ENCODE results near the gene NUP98.

NUP98 gene

DNA sequence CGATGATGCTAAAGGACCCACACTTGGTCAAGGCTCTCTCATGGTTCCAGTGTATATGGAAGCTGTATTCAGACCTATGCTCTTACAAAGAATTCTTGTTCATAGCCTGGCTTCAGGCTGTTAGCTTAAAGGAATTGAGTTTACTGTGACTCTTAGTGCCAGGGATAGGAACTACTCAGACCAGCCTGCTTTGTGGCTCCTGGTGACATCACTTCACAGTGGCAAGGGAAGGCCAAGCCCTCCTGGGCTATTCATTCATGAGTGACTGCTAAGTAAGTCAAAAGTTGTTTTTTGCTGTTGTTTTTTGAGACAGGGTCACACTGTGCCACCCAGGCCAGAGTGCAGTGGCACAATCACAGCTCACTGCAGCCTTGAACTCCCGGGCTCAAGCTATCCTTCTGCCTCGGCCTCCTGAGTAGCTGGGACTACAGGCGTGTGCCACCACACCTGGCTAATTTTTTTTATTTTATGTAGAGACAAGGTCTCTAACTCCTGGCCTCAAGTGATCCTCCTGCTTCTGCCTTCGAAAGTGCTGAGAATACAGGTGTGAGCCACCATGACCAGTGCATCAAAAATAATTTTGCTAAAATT, 165.2 kb downstream of the NUP98 start:
- Histone ChIP-seq H3K27ac (ENCODE audit: poor library complexity, severe bottlenecking) (no peak overlapping the region), H3K4me3 (ENCODE audit: severe bottlenecking) (no peak overlapping the region), H3K27me3 (ENCODE audit: insufficient read depth, poor library complexity, severe bottlenecking) (no peaks in the 10 kb centered on the region), H3K9me3 (ENCODE audit: severe bottlenecking) (no peaks in the 10 kb centered on the region), H3K4me1 (ENCODE audit: insufficient read depth, poor library complexity, severe bottlenecking) (no peaks in the 10 kb centered on the region), H3K36me3 (ENCODE audit: low read depth) (no peaks in the 10 kb centered on the region)
- TF ChIP-seq, protein P1, sequence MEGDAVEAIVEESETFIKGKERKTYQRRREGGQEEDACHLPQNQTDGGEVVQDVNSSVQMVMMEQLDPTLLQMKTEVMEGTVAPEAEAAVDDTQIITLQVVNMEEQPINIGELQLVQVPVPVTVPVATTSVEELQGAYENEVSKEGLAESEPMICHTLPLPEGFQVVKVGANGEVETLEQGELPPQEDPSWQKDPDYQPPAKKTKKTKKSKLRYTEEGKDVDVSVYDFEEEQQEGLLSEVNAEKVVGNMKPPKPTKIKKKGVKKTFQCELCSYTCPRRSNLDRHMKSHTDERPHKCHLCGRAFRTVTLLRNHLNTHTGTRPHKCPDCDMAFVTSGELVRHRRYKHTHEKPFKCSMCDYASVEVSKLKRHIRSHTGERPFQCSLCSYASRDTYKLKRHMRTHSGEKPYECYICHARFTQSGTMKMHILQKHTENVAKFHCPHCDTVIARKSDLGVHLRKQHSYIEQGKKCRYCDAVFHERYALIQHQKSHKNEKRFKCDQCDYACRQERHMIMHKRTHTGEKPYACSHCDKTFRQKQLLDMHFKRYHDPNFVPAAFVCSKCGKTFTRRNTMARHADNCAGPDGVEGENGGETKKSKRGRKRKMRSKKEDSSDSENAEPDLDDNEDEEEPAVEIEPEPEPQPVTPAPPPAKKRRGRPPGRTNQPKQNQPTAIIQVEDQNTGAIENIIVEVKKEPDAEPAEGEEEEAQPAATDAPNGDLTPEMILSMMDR (IDR thresholded peaks at IDR 0.05; ENCODE audit: poor library complexity, severe bottlenecking), result no peak
- ATAC-seq (ENCODE audit: low read depth) (no peak), DNase-seq (ENCODE audit: low spot score) (no peak)

DNA sequence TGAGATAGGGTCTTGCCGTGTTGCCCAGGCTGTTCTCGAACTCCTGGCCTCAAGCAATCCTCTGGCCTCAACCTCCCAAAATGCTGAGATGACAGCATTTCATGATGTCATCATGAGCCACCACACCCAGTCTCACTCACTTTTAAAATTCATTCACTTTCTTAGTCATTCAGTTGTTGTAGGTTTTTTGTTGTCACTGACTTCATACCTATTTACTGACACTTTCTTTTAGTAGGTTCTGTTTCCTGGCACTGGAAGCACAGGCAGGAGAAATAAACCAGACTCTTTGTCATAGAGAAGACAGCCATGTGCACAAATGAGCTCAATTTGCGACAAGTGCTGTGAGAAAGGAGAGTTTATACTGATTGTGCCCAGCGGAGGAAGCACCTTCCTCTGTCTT, 166.0 kb downstream of the NUP98 start:
- Histone ChIP-seq H3K27ac (ENCODE audit: poor library complexity, severe bottlenecking) (no peak overlapping the region), H3K4me1 (ENCODE audit: insufficient read depth, poor library complexity, severe bottlenecking) (no peaks in the 10 kb centered on the region), H3K9me3 (ENCODE audit: severe bottlenecking) (no peaks in the 10 kb centered on the region), H3K27me3 (ENCODE audit: insufficient read depth, poor library complexity, severe bottlenecking) (no peaks in the 10 kb centered on the region), H3K36me3 (ENCODE audit: low read depth) (no peaks in the 10 kb centered on the region), H3K4me3 (ENCODE audit: severe bottlenecking) (no peak overlapping the region)
- ATAC-seq (ENCODE audit: low read depth) (no peak), DNase-seq (ENCODE audit: low spot score) (no peak)
- TF ChIP-seq, protein P1 (IDR thresholded peaks at IDR 0.05; ENCODE audit: poor library complexity, severe bottlenecking), result no peak

DNA sequence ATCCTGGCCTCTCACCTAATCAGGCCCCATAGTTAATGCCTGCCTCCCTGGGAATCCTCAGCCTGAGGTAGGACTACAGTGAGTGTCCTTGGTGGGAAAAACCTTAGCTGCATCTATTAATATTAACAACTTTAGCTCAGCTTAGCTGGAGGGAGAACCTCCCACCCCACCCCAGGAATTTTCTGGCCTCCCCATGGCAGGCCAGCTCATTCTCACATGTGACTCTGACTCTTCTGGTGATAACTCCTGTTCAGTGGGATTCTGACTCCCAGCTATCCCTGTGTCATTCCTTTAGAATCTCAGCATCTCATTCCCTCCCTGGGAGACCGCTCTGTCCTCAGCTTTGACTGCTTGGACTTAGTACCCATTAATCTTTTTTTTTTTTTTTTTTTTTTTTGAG, 170.1 kb downstream of the NUP98 start:
- H3K27me3 ChIP-seq (ENCODE audit: insufficient read depth, poor library complexity, severe bottlenecking), result no peaks in the 10 kb centered on the region
- H3K36me3 ChIP-seq (ENCODE audit: low read depth), result no peaks in the 10 kb centered on the region
- ATAC-seq (ENCODE audit: low read depth) (no peak), DNase-seq (ENCODE audit: low spot score) (no peak)
- H3K4me1 ChIP-seq (ENCODE audit: insufficient read depth, poor library complexity, severe bottlenecking), result no peaks in the 10 kb centered on the region
- H3K9me3 ChIP-seq (ENCODE audit: severe bottlenecking), result no peaks in the 10 kb centered on the region
- H3K27ac ChIP-seq (ENCODE audit: poor library complexity, severe bottlenecking), result no peak overlapping the region
- TF ChIP-seq, protein P1 (IDR thresholded peaks at IDR 0.05; ENCODE audit: poor library complexity, severe bottlenecking), result no peak
- H3K4me3 ChIP-seq (ENCODE audit: severe bottlenecking), result no peak overlapping the region

DNA sequence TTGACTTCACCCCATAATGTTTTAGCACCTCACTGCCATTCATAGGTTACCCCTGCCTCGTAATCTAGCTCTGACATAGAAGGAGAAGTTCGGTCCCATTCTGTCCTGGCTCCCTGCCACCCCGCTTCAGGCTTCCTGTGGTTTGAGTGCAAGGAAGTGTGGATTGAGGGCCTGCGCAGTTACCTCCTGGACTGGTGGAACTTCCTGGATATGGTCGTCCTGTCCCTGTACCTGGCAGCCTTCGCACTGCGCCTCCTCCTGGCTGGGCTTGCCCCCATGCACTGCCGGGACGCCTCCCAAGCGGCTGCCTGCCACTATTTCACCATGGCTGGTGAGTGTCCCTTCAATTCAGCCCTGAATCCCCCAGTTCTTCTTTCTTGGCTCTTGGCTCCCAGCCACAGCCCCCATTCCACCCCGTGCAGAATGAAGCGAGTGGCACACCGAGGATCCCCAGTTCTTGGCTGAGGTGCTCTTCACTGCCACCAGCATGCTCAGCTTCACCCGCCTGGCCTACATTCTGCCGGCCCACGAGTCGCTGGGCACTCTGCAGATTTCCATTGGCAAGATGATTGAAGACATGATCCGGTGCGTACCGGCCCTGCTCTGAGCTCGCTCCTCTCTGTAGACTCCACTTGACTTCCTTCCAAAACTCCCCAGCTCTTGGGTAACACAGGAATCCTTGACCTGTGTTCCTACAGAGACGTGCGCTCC, 170.9 kb downstream of the NUP98 start:
- Histone ChIP-seq H3K9me3 (ENCODE audit: severe bottlenecking) (no peaks in the 10 kb centered on the region), H3K27ac (ENCODE audit: poor library complexity, severe bottlenecking) (no peak overlapping the region), H3K4me3 (ENCODE audit: severe bottlenecking) (no peak overlapping the region), H3K27me3 (ENCODE audit: insufficient read depth, poor library complexity, severe bottlenecking) (no peaks in the 10 kb centered on the region), H3K4me1 (ENCODE audit: insufficient read depth, poor library complexity, severe bottlenecking) (no peaks in the 10 kb centered on the region), H3K36me3 (ENCODE audit: low read depth) (no peaks in the 10 kb centered on the region)
- no peak for ATAC-seq (ENCODE audit: low read depth)
- TF ChIP-seq, protein P1 (IDR thresholded peaks at IDR 0.05; ENCODE audit: poor library complexity, severe bottlenecking), result no peak
- no peak for DNase-seq (ENCODE audit: low spot score)
